ES-I3 (cell line): ENCODE results near the gene OLFML2B.
A peak's percentile ranks its signal among the peaks of the same experiment; 100 is the strongest.
"Not testable (repeated sequence)": the region's sequence is repeated elsewhere in the genome, so short reads cannot be mapped to it uniquely, and the experiment has no call there.

Experiments
- H3K36me3 ChIP-seq: 2 replicates; pipeline ENCODE4 v1.6.1; 2013; ENCODE audit warnings: mild to moderate bottlenecking, low read length, control low read depth, moderate library complexity; ENCODE audit not compliant: insufficient read depth
- H3K4me1 ChIP-seq: 2 replicates; pipeline ENCODE4 v1.6.1; 2013; ENCODE audit warnings: mild to moderate bottlenecking, control low read depth, low read length; ENCODE audit not compliant: insufficient read depth
- H3K9ac ChIP-seq: 2 replicates; pipeline ENCODE4 v1.6.1; 2013; ENCODE audit warnings: low read depth, mild to moderate bottlenecking, low read length, moderate library complexity
- H3K9me3 ChIP-seq: 2 replicates; pipeline ENCODE4 v1.6.1; 2013; ENCODE audit warnings: mild to moderate bottlenecking, low read length, moderate library complexity; ENCODE audit not compliant: control insufficient read depth, insufficient read depth

Gene OLFML2B

DNA sequence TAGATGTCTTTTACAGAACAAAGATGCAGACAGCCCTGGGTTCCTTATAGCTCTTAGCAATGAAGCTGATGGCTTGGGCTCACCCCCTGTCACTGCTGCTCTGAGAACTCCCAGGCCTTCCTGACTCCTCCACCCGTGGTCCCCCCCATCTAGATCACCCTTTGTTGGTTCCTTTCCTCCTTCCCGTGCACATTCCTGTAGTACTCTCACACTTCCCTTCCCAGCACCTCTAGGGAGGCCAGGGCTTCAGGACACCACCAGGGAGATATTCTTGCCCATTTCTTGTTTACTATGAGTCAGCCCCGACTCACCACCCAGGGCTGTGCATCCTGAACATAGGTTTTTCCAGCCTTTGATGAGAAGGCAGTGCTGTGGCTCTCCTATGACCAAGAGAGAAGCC is 31.4 kb upstream of the OLFML2B start:
- Histone ChIP-seq H3K4me1 (no peaks in the 10 kb centered on the region), H3K9me3 (no peaks in the 10 kb centered on the region), H3K36me3 (no peaks in the 10 kb centered on the region), H3K9ac (no peak overlapping the region)

DNA sequence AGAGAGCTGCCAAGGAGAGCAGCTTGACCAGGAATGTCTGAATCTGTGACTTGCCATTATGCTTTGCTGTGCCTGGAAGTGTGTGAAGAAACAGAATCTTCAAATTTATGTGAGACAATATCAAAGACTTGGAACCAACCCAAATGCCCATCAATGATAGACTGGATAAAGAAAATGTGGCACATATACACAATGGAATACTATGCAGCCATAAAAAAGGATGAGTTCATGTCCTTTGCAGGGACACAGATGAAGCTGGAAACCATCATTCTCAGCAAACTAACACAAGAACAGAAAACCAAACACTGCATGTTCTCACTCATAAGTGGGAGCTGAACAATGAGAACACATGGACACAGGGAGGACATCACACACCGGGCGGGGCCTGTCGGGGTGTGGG is 30.3 kb upstream of the OLFML2B start:
- not testable (repeated sequence) for H3K9ac ChIP-seq, H3K9me3 ChIP-seq, H3K36me3 ChIP-seq, H3K4me1 ChIP-seq

GRCh38 chr1:162046921-162047320 is 23.3 kb upstream of the OLFML2B start:
- Histone ChIP-seq H3K9me3 (no peaks in the 10 kb centered on the region), H3K9ac (no peak overlapping the region), H3K4me1 (no peaks in the 10 kb centered on the region), H3K36me3 (no peaks in the 10 kb centered on the region)

GRCh38 chr1:162042361-162042760 is 18.7 kb upstream of the OLFML2B start:
- H3K9ac ChIP-seq: no peak overlapping the region
- no peaks in the 10 kb centered on the region for H3K9me3 ChIP-seq
- no peaks in the 10 kb centered on the region for H3K4me1 ChIP-seq
- no peaks in the 10 kb centered on the region for H3K36me3 ChIP-seq

DNA sequence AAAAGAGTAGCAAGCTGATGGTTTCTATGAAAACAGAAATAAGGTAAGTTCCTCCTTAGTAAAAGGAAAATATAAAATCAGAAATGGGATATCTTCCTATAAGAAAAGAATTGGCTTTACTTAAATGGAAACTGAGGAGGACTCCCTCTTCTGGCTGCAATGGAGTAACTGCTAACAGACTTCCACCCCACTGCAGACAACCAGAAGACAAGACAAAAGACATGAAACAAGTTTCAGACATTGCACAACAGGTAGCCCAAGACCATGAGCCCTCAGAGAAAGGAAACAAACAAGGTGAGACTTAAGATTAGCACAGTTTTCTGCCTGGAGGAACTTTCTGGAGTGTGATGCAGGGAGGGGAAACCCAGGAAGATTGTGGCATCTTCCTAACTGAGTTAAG is 17.0 kb upstream of the OLFML2B start:
- Histone ChIP-seq H3K4me1 (no peaks in the 10 kb centered on the region), H3K9ac (no peak overlapping the region), H3K36me3 (no peaks in the 10 kb centered on the region), H3K9me3 (no peaks in the 10 kb centered on the region)

DNA sequence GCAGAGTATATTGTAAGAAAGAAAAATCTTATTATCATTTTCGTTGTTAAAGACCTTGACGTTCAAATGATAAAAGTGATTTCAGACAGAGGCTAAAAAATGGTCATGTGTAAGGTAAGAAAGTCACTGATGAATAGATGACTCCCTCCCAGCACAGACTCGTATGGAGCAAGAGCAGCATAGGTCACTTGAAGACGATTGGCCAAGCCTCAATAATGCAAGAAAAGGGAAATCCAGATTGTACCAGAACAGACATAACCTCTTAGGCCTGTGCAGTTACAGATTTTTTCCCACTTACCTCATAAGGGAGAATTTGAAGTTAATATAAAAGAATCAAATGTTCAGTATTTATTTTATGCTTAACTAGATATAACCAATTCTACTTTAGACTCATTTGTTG is 16.3 kb upstream of the OLFML2B start:
- Histone ChIP-seq H3K36me3 (no peaks in the 10 kb centered on the region), H3K9ac (no peak overlapping the region), H3K9me3 (no peaks in the 10 kb centered on the region), H3K4me1 (no peaks in the 10 kb centered on the region)

- no peaks in the 10 kb centered on the region for H3K36me3 ChIP-seq
- H3K9ac ChIP-seq: no peak overlapping the region
- no peaks in the 10 kb centered on the region for H3K4me1 ChIP-seq
- no peaks in the 10 kb centered on the region for H3K9me3 ChIP-seq
These were observed 15.0 kb upstream of the OLFML2B start for GRCh38 chr1:162038624-162039023.

- Histone ChIP-seq H3K36me3 (no peaks in the 10 kb centered on the region), H3K9ac (no peak overlapping the region), H3K4me1 (no peaks in the 10 kb centered on the region), H3K9me3 (no peaks in the 10 kb centered on the region)
These were observed 12.5 kb upstream of the OLFML2B start for GRCh38 chr1:162036163-162036562.

- Histone ChIP-seq H3K4me1 (no peaks in the 10 kb centered on the region), H3K9ac (no peak overlapping the region), H3K9me3 (no peaks in the 10 kb centered on the region), H3K36me3 (no peaks in the 10 kb centered on the region)
These were observed 11.6 kb upstream of the OLFML2B start for GRCh38 chr1:162035241-162035640.

- no peak overlapping the region for H3K9ac ChIP-seq
- H3K36me3 ChIP-seq: no peaks in the 10 kb centered on the region
- no peaks in the 10 kb centered on the region for H3K9me3 ChIP-seq
- no peaks in the 10 kb centered on the region for H3K4me1 ChIP-seq
These were observed 9.8 kb upstream of the OLFML2B start for GRCh38 chr1:162033428-162033827.

DNA sequence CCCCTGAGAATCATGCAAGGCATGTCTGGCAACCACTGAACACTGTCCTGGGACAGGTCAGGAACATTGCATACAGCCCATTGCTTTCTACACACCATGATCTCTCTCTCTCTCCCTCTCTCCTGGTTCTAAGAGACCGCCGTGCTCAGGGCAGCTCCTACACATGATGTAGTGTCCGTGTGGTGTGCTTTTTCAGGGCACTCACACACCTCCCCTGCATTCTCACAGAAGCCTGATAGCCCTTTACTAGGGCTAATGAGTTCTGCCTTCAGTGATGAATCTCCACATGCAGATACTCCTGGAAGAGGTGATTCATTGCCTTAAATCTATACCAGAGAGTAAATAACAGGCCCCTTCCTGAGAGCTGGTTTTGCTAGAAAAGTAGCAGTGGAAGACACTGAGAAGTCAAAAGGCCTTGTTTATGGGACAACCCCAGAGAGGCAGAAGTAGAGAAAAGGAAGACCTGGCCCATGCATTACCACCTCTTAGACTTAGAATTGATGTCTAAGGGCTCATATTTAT is 7.2 kb upstream of the OLFML2B start:
- Histone ChIP-seq H3K9me3 (no peaks in the 10 kb centered on the region), H3K9ac (no peak overlapping the region)

GRCh38 chr1:162029157-162029556 is 5.5 kb upstream of the OLFML2B start:
- no peaks in the 10 kb centered on the region for H3K4me1 ChIP-seq
- H3K9me3 ChIP-seq: no peaks in the 10 kb centered on the region
- H3K9ac ChIP-seq: no peak overlapping the region
- H3K36me3 ChIP-seq: no peaks in the 10 kb centered on the region

More for the DNA sequence above, 7.2 kb upstream of the OLFML2B start:
- Histone ChIP-seq H3K4me1 (no peaks in the 10 kb centered on the region), H3K36me3 (no peaks in the 10 kb centered on the region)

- Histone ChIP-seq H3K4me1 (no peaks in the 10 kb centered on the region), H3K9ac (no peak overlapping the region), H3K9me3 (no peaks in the 10 kb centered on the region), H3K36me3 (no peaks in the 10 kb centered on the region)
These were observed 5.1 kb upstream of the OLFML2B start for GRCh38 chr1:162028726-162029125.

DNA sequence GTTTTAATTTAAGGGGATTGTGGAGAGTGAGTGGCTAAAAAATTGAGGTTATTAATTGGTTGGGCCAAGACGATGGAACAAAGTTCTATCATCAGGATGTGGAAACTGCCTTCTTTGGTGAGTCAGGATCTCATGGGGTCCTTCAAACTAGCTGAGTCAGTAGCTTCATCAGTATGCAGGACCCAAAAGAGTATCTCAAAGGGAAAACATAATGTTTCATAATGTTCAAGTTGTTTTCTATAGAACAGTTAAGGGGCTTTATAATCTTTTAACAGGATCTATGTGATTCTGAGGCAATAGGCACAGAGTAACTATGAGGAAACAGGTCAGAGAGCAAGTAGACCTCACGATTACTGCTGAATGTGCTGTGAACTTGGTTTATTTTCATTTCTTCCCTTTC is 3.2 kb upstream of the OLFML2B start:
- no peak overlapping the region for H3K9ac ChIP-seq
- H3K36me3 ChIP-seq: no peaks in the 10 kb centered on the region
- H3K4me1 ChIP-seq: no peaks in the 10 kb centered on the region; the same call in 1 of the 2 replicates
- no peaks in the 10 kb centered on the region for H3K9me3 ChIP-seq

DNA sequence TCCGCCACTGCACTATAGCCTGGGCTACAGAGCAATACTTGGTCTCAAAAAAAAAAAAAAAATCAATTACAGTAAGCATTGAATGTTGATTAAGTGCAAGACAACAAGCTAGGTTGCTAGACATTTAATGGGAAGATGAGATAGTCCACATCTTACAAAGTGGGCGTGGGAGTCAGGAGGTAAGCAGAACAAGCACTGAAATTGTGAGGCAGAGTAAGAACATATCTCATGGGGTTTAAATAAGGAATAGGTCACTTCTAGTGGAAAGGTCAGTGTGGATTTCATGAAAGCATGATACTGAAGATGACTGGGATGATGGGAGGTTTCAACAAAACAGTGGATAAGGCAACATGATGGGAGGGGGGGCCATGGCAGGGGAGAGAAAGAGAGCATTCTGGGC is 1.9 kb upstream of the OLFML2B start:
- no peaks in the 10 kb centered on the region for H3K9me3 ChIP-seq
- no peaks in the 10 kb centered on the region for H3K36me3 ChIP-seq
- no peaks in the 10 kb centered on the region; the same call in 1 of the 2 replicates for H3K4me1 ChIP-seq
- no peak overlapping the region for H3K9ac ChIP-seq

- Histone ChIP-seq H3K36me3 (no peaks in the 10 kb centered on the region), H3K9me3 (no peaks in the 10 kb centered on the region), H3K9ac (peak overlapping the region; percentile 91), H3K4me1 (no peaks in the 10 kb centered on the region; the same call in 1 of the 2 replicates)
These were observed 505 bp downstream of the OLFML2B start for GRCh38 chr1:162023181-162023546.
